K562 (cell line): ENCODE results near the gene PDE4A. TPM values are rescaled to one million over a fixed set of nuclear protein-coding genes. Genes with fewer than 3 reads are reported as not detected.

Experiments used
- BACH1 ChIP-seq: fragments of 200-800 bp; sonication (Bioruptor generic); IDR thresholded peaks from 2 replicates; pipeline ENCODE4 v1.6.1; 2016; ENCODE audit warnings: missing genetic modification characterization, missing compliant biosample characterization
- CHCHD3 ChIP-seq: fragments of 250-450 bp; sonication (Bioruptor Pico); IDR thresholded peaks from 2 replicates; pipeline ENCODE4 v2.1.2; 2022; ENCODE audit warnings: mild to moderate bottlenecking
- CREM ChIP-seq: IDR thresholded peaks from 2 replicates; pipeline ENCODE4 v1.6.1; 2014; ENCODE audit warnings: antibody characterized with exemption, low read depth
- E2F3 ChIP-seq: fragments of 250-450 bp; sonication (Bioruptor Pico); IDR thresholded peaks from 2 replicates; pipeline ENCODE4 v1.4.0; 2020; ENCODE audit warnings: mild to moderate bottlenecking
- EGR1 ChIP-seq: fragments of 450-650 bp; conservative IDR thresholded peaks from 2 replicates; pipeline ENCODE4 v1.6.1; 2017; ENCODE audit warnings: mild to moderate bottlenecking
- EP300 ChIP-seq: IDR thresholded peaks from 2 replicates; pipeline ENCODE4 v1.6.1; 2012; ENCODE audit warnings: low read length, improper control_type of control experiment
- EP400 ChIP-seq: fragments of 450-650 bp; IDR thresholded peaks from 2 replicates; pipeline ENCODE4 v1.6.1; 2017; ENCODE audit warnings: antibody characterized with exemption, mild to moderate bottlenecking, moderate library complexity
- ESRRA ChIP-seq: fragments of 450-650 bp; IDR thresholded peaks from 2 replicates; pipeline ENCODE4 v1.6.1; 2014; ENCODE audit warnings: low read depth, mild to moderate bottlenecking, moderate library complexity, borderline replicate concordance
- EZH2 ChIP-seq: IDR thresholded peaks from 2 replicates; pipeline ENCODE4 v1.6.1; 2012; ENCODE audit warnings: low read depth, mild to moderate bottlenecking, inconsistent platforms, low read length, borderline replicate concordance
- FOXK1 ChIP-seq: sonication (generic); formaldehyde crosslinking; IDR thresholded peaks from 2 replicates; pipeline ENCODE4 v1.8.0; 2022; ENCODE audit warnings: missing genetic modification reagents, mild to moderate bottlenecking, borderline replicate concordance
- GABPA ChIP-seq: fragments of 200-800 bp; sonication (Bioruptor generic); conservative IDR thresholded peaks from 2 replicates; pipeline ENCODE4 v1.6.1; 2016; ENCODE audit warnings: low read depth, missing genetic modification characterization, missing compliant biosample characterization
- HDAC6 ChIP-seq: IDR thresholded peaks from 2 replicates; pipeline ENCODE4 v1.6.1; 2012; ENCODE audit warnings: low read depth, mild to moderate bottlenecking, control low read depth, inconsistent platforms, low read length, moderate library complexity
- KLF16 ChIP-seq: IDR thresholded peaks from 2 replicates; pipeline ENCODE4 v1.6.1; 2016; ENCODE audit warnings: antibody characterized with exemption
- NCOA1 ChIP-seq: fragments of 450-650 bp; IDR thresholded peaks from 2 replicates; pipeline ENCODE4 v1.6.1; 2016; ENCODE audit warnings: low read depth
- NR1H2 ChIP-seq: sonication (generic); formaldehyde crosslinking; IDR thresholded peaks from 2 replicates; pipeline ENCODE4 v1.4.0; 2020; ENCODE audit warnings: mild to moderate bottlenecking, missing genetic modification reagents
- PRPF4 ChIP-seq: fragments of 200-400 bp; formaldehyde crosslinking; IDR thresholded peaks from one replicate; pipeline ENCODE4 v1.6.1; 2017; ENCODE audit warnings: low read length, low read depth, mild to moderate bottlenecking; ENCODE audit not compliant: insufficient read depth, poor library complexity, severe bottlenecking
- RBM15 ChIP-seq: fragments of 200-400 bp; formaldehyde crosslinking; IDR thresholded peaks from 2 replicates; pipeline ENCODE4 v1.6.1; 2018; ENCODE audit warnings: mild to moderate bottlenecking, low read length, moderate library complexity; ENCODE audit not compliant: insufficient read depth
- RBM22 ChIP-seq: fragments of 200-400 bp; formaldehyde crosslinking; IDR thresholded peaks from 2 replicates; pipeline ENCODE4 v1.6.1; 2018; ENCODE audit warnings: low read length, low read depth; ENCODE audit not compliant: poor library complexity, severe bottlenecking
- RUNX1 ChIP-seq: sonication (generic); IDR thresholded peaks from 2 replicates; pipeline ENCODE4 v1.6.1; 2016; ENCODE audit warnings: antibody characterized with exemption, low read depth
- SETDB1 ChIP-seq: IDR thresholded peaks from one replicate; pipeline ENCODE4 v1.6.1; 2012; ENCODE audit warnings: low read length, control low read depth, inconsistent platforms
- SLC30A9 ChIP-seq: fragments of 250-450 bp; sonication (Bioruptor Pico); IDR thresholded peaks from 2 replicates; pipeline ENCODE4 v1.8.0; 2022; ENCODE audit warnings: mild to moderate bottlenecking, moderate library complexity
- SOX6 ChIP-seq: fragments of 450-650 bp; IDR thresholded peaks from 2 replicates; pipeline ENCODE4 v1.6.1; 2014; ENCODE audit warnings: mild to moderate bottlenecking
- SRSF3 ChIP-seq: fragments of 200-400 bp; formaldehyde crosslinking; IDR thresholded peaks from 2 replicates; pipeline ENCODE4 v1.6.1; 2016; ENCODE audit warnings: mild to moderate bottlenecking, low read length, moderate library complexity; ENCODE audit not compliant: insufficient read depth
- TCF7 ChIP-seq: sonication (generic); IDR thresholded peaks from 2 replicates; pipeline ENCODE4 v1.6.1; 2016; ENCODE audit warnings: antibody characterized with exemption, borderline replicate concordance
- ZNF408 ChIP-seq: fragments of 250-450 bp; sonication (Bioruptor Pico); IDR thresholded peaks from 2 replicates; pipeline ENCODE4 v1.4.0; 2020; ENCODE audit warnings: low read depth, mild to moderate bottlenecking, moderate library complexity
- ZNF431 ChIP-seq: sonication (generic); formaldehyde crosslinking; IDR thresholded peaks from 2 replicates; pipeline ENCODE4 v1.8.0; 2022; ENCODE audit warnings: mild to moderate bottlenecking, missing genetic modification reagents
- polyA plus RNA-seq, 8 experiments: library from polyadenylated mRNA; depleted of rRNA in 4 of 8; stranded (reverse) in 5 of 8; unstranded in 3 of 8; fragments of >200 nt; fragmentation: Nextera tagmentation in 2 of 8; fragmentation: Illumina TruSeq in 1 of 8; extraction: Ambion mirVana in 2 of 8; extraction: Trizol in 1 of 8; gene quantifications; 2 replicates each; pipeline versions ENCODE4 v1.2.1 to v1.2.3, GENCODE V29; 2011 to 2014; ENCODE audit warnings: inconsistent platforms in 1 of 8, missing spikeins in 1 of 8
- total RNA-seq, 7 experiments: library from RNA; depleted of rRNA in 6 of 7; stranded (reverse); fragments of >200 nt in 6 of 7; fragmentation: Illumina TruSeq in 2 of 7; extraction: Trizol in 2 of 7; gene quantifications; 2 replicates each; pipeline versions ENCODE4 v1.2.1 to v1.2.3, GENCODE V29; 2011 to 2021; ENCODE audit warnings: low replicate concordance in 1 of 7
- TF ChIP-seq, protein P1 (sequence below), 2 experiments: IDR thresholded peaks in 1 of 2; conservative IDR thresholded peaks in 1 of 2; 2 replicates each; pipeline ENCODE4 v1.6.1; 2016; ENCODE audit warnings: low read depth in 2 of 2, mild to moderate bottlenecking in 1 of 2, missing compliant biosample characterization in 1 of 2, missing genetic modification characterization in 1 of 2, moderate library complexity in 1 of 2

Gene PDE4A
- total and polyA plus RNA-seq, 9 of the 15 experiments (the other 6 are each of a cell fraction or from before 2014, with no cell fraction given): 0.66 to 26.9 (median 4.6) TPM

DNA sequence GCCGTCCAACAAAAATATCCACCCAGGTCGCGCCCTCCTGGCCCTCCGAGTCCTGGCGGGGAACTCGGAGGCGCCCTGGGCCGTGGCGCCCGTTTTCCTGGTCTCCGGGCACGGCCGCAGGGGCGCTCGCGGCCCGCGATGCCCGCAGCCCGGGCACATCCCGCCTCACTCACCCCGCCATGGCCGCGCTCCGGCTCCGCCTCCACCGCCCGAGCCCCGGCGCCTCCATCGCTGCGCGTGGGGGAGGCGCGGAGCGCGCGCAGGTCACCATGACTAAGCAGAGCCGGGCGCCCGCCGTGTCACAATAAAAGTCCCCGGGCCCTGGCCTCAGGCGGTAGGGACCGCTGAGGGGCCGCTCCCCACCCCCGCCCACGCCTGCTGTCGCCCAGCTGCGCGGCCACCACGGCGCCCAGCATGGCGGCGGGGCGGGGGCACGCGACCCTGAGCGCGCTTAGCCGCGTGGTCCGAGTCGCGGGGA is 82.2 kb downstream of the PDE4A start (continued):
- TF ChIP-seq ZNF408 (CRISPR knock-in tag) (no peak), RBM22 (peak; percentile 19), E2F3 (CRISPR knock-in tag) (no peak; the same call in 1 of the 2 replicates), GABPA (peak; percentile 56; the same call in 1 of the 2 replicates), NR1H2 (CRISPR knock-in tag) (0 out of 2 replicates have a peak, but pooled peaks have one; percentile 34), FOXK1 (CRISPR knock-in tag) (no peak), RBM15 (no peak), SETDB1 (no peak), TCF7 (no peak), HDAC6 (no peak), SLC30A9 (no peak), ZNF431 (CRISPR knock-in tag) (no peak; the same call in 1 of the 2 replicates), EGR1 (peak; percentile 90), EP300 (peak; percentile 81), NCOA1 (no peak), PRPF4 (peak; percentile 26), CHCHD3 (CRISPR knock-in tag) (peak; percentile 3; the same call in 1 of the 2 replicates), EP400 (peak; percentile 88; the same call in 1 of the 2 replicates), EZH2 (no peak), SRSF3 (no peak), SOX6 (peak; percentile 67), CREM (peak; percentile 78), KLF16 (peak; percentile 60; the same call in 1 of the 2 replicates), RUNX1 (0 out of 2 replicates have a peak, but pooled peaks have one; percentile 33), BACH1 (peak; percentile 94), ESRRA (peak; percentile 65; the same call in 1 of the 2 replicates)
- TF ChIP-seq, protein P1, sequence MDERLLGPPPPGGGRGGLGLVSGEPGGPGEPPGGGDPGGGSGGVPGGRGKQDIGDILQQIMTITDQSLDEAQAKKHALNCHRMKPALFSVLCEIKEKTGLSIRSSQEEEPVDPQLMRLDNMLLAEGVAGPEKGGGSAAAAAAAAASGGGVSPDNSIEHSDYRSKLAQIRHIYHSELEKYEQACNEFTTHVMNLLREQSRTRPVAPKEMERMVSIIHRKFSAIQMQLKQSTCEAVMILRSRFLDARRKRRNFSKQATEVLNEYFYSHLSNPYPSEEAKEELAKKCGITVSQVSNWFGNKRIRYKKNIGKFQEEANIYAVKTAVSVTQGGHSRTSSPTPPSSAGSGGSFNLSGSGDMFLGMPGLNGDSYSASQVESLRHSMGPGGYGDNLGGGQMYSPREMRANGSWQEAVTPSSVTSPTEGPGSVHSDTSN (CRISPR knock-in tag; IDR thresholded peaks at IDR 0.05; ENCODE audit: low read depth): no peak
- TF ChIP-seq, protein P1 (tag; conservative IDR thresholded peaks at IDR 0.05; ENCODE audit: low read depth): no peak
